Neuronal stem cell (in vitro differentiated cells): ENCODE measurements around the gene ORAI2.

ENCODE experiments used
- DNase-seq: peaks from one replicate; pipeline ENCODE4 v3.0.0-alpha.2; 2013; ENCODE audit warnings: low spot score
- H2AFZ ChIP-seq: one replicate; pipeline ENCODE4 v1.6.1; 2013; ENCODE audit warnings: mild to moderate bottlenecking, low read length, inconsistent platforms
- H2AK5ac ChIP-seq: 2 replicates; pipeline ENCODE4 v1.6.1; 2013; ENCODE audit warnings: low read depth, mild to moderate bottlenecking, inconsistent platforms, low read length, moderate library complexity, mixed read lengths
- H2BK120ac ChIP-seq: 2 replicates; pipeline ENCODE4 v1.6.1; 2013; ENCODE audit warnings: low read depth, mild to moderate bottlenecking, inconsistent platforms, low read length, moderate library complexity, mixed read lengths
- H2BK12ac ChIP-seq: one replicate; pipeline ENCODE4 v1.6.1; 2013; ENCODE audit warnings: low read length, inconsistent platforms
- H2BK15ac ChIP-seq: 2 replicates; pipeline ENCODE4 v1.6.1; 2013; ENCODE audit warnings: mild to moderate bottlenecking, low read length, inconsistent platforms, mixed read lengths
- H2BK5ac ChIP-seq: one replicate; pipeline ENCODE4 v1.6.1; 2013; ENCODE audit warnings: inconsistent platforms, mild to moderate bottlenecking, low read length, moderate library complexity
- H3K14ac ChIP-seq: one replicate; pipeline ENCODE4 v1.6.1; 2013; ENCODE audit warnings: low read length, inconsistent platforms
- H3K18ac ChIP-seq: 2 replicates; pipeline ENCODE4 v1.6.1; 2013; ENCODE audit warnings: low read length, inconsistent platforms
- H3K23ac ChIP-seq: 2 replicates; pipeline ENCODE4 v1.6.1; 2013; ENCODE audit warnings: low read depth, mild to moderate bottlenecking, mixed read lengths, low read length, inconsistent platforms; ENCODE audit not compliant: poor library complexity
- H3K27ac ChIP-seq: replicated peaks from 3 replicates; pipeline ENCODE4 v1.5.1; 2013; ENCODE audit warnings: low read length, inconsistent platforms
- H3K27me3 ChIP-seq, 3 experiments: 2 replicates each; pipeline ENCODE4 v1.6.1; 2013; ENCODE audit warnings: low read length in 3 of 3, mild to moderate bottlenecking in 2 of 3, inconsistent platforms in 1 of 3, low read depth in 1 of 3, mixed read lengths in 1 of 3, moderate library complexity in 1 of 3; ENCODE audit not compliant: control insufficient read depth in 3 of 3, insufficient read depth in 3 of 3
- H3K36me3 ChIP-seq, 2 donors: replicated peaks in 1 of 2; 2 replicates each; pipeline ENCODE4 v1.6.1; 2013; ENCODE audit warnings: low read length in 2 of 2; ENCODE audit not compliant: control insufficient read depth in 2 of 2, insufficient read depth in 2 of 2
- H3K4ac ChIP-seq: 2 replicates; pipeline ENCODE4 v1.6.1; 2013; ENCODE audit warnings: inconsistent platforms, mild to moderate bottlenecking, low read length, moderate library complexity
- H3K4me1 ChIP-seq, 2 donors: 1 replicate in 1 of 2; 2 replicates in 1 of 2; pipeline ENCODE4 v1.6.1; 2013; ENCODE audit warnings: low read length in 2 of 2, low read depth in 1 of 2; ENCODE audit not compliant: control insufficient read depth in 2 of 2, insufficient read depth in 1 of 2
- H3K4me2 ChIP-seq: one replicate; pipeline ENCODE4 v1.6.1; 2013; ENCODE audit warnings: mild to moderate bottlenecking, low read length, inconsistent platforms; ENCODE audit not compliant: insufficient read depth, poor library complexity, severe bottlenecking
- H3K4me3 ChIP-seq, 2 donors: 2 replicates each; pipeline ENCODE4 v1.5.1; 2013; ENCODE audit warnings: low read length in 2 of 2, mild to moderate bottlenecking in 2 of 2, inconsistent platforms in 1 of 2, moderate library complexity in 1 of 2
- H3K79me1 ChIP-seq: one replicate; pipeline ENCODE4 v1.6.1; 2013; ENCODE audit warnings: low read depth, mild to moderate bottlenecking, inconsistent platforms, low read length, moderate library complexity
- H3K9ac ChIP-seq: one replicate; pipeline ENCODE4 v1.6.1; 2013; ENCODE audit warnings: mild to moderate bottlenecking, low read depth, low read length, inconsistent platforms; ENCODE audit not compliant: poor library complexity
- H3K9me3 ChIP-seq, 2 donors: replicated peaks in 1 of 2; 2 replicates each; pipeline versions ENCODE3 to v1.6.1; 2013; ENCODE audit warnings: low read length in 2 of 2, mild to moderate bottlenecking in 2 of 2, inconsistent platforms in 1 of 2, low read depth in 1 of 2, mixed read lengths in 1 of 2, moderate library complexity in 1 of 2; ENCODE audit not compliant: control insufficient read depth in 2 of 2, insufficient read depth in 1 of 2
- H4K8ac ChIP-seq: one replicate; pipeline ENCODE4 v1.6.1; 2013; ENCODE audit warnings: low read depth, mild to moderate bottlenecking, inconsistent platforms, low read length, moderate library complexity
- H4K91ac ChIP-seq: one replicate; pipeline ENCODE4 v1.6.1; 2013; ENCODE audit warnings: low read length, low read depth, mild to moderate bottlenecking, inconsistent platforms; ENCODE audit not compliant: poor library complexity
- WGBS, 2 donors: extraction: QIAGEN DNeasy Blood & Tissue Kit; methylation state at CpG; one replicate each; pipeline ENCODE4 v1.1.7; 2013; ENCODE audit warnings: missing lambda C conversion rate in 2 of 2, mixed read lengths in 1 of 2; ENCODE audit not compliant: insufficient read length in 2 of 2, insufficient replicate concordance in 1 of 2; ENCODE audit errors: extremely low coverage in 2 of 2; 5-methylcytosine and 5-hydroxymethylcytosine counted together

The ORAI2 gene

DNA sequence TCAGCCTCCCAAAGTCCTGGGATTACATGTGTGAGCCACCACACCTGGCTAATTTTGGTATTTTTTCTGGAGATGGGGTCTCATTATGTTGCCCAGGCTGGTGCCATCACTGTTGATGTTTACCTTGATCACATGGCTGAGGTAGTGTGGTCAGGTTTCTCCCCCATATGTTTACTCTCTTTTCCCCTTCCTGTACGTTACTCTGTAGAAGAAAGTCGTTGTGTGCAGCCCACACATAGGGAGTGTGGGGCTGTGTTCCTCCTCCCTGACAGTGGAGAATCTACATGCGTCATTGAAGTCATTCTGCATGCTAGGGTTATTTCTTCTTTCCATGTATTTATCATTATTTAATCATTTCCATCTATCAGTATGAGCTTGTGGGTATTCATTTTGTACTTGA lies 16.3 kb upstream of the ORAI2 start:
- H3K23ac ChIP-seq, result no peak overlapping the region
- no peaks in the 10 kb centered on the region for H3K27me3 ChIP-seq
- H3K4me2 ChIP-seq, result no peak overlapping the region
- no peak overlapping the region for H2BK120ac ChIP-seq
- no peak overlapping the region for H3K4me3 ChIP-seq
- DNase-seq, result no peak
- peaks cover 7% of the 10 kb centered on the region for H3K79me1 ChIP-seq
- no peak overlapping the region for H3K9ac ChIP-seq
- H2BK12ac ChIP-seq, result no peak overlapping the region
- no peak overlapping the region for H2BK5ac ChIP-seq
- no peak overlapping the region for H2AFZ ChIP-seq
- WGBS, 2 donors, result no CpG with 5 or more reads among the region's 3 CpGs
- H4K8ac ChIP-seq, result no peak overlapping the region
- H2AK5ac ChIP-seq, result no peak overlapping the region
- no peaks in the 10 kb centered on the region for H3K4me1 ChIP-seq
- no peak overlapping the region for H2BK15ac ChIP-seq
- H3K27ac ChIP-seq, result no peak overlapping the region
- H4K91ac ChIP-seq, result no peak overlapping the region
- no peak overlapping the region for H3K14ac ChIP-seq
- H3K9me3 ChIP-seq, result no peaks in the 10 kb centered on the region
- H3K18ac ChIP-seq, result no peak overlapping the region
- no peak overlapping the region for H3K4ac ChIP-seq
- H3K36me3 ChIP-seq, result peaks cover 31 to 96% of the 10 kb centered on the region in 2 donors

DNA sequence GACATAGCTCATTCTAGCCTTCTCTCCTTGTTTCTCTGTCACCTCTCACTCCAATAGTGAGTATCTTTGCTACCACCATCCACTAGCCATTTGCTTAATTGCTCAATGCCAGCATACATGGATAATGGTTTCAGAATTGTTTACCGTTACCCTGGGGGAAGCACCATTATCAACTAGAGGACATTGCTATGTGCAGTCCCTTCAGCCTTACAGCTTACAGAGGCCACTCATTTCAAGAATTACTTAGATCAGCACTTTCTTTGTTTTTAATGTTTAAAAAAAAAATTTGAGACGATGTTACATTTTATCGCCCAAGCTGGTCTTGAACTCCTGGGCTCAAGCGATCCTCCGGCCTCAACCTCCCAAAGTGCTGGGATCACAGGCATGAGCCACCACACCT lies 14.8 kb upstream of the ORAI2 start:
- DNase-seq, result no peak
- Histone ChIP-seq H3K4ac (no peak overlapping the region), H2BK12ac (no peak overlapping the region), H3K4me2 (no peak overlapping the region), H2BK5ac (no peak overlapping the region), H3K18ac (no peak overlapping the region), H2BK15ac (no peak overlapping the region), H3K14ac (no peak overlapping the region), H3K9ac (no peak overlapping the region), H3K23ac (no peak overlapping the region), H4K91ac (no peak overlapping the region), H3K4me1 (no peaks in the 10 kb centered on the region), H3K79me1 (peaks cover 2% of the 10 kb centered on the region), H3K27ac (no peak overlapping the region), H2BK120ac (no peak overlapping the region), H3K4me3 (no peak overlapping the region), H4K8ac (no peak overlapping the region), H2AFZ (no peak overlapping the region), H3K9me3 (no peaks in the 10 kb centered on the region), H3K27me3 (no peaks in the 10 kb centered on the region), H2AK5ac (no peak overlapping the region), H3K36me3 (peaks cover 23 to 84% of the 10 kb centered on the region in 2 donors)
- no CpG with 5 or more reads among the region's 5 CpGs for WGBS, 2 donors

DNA sequence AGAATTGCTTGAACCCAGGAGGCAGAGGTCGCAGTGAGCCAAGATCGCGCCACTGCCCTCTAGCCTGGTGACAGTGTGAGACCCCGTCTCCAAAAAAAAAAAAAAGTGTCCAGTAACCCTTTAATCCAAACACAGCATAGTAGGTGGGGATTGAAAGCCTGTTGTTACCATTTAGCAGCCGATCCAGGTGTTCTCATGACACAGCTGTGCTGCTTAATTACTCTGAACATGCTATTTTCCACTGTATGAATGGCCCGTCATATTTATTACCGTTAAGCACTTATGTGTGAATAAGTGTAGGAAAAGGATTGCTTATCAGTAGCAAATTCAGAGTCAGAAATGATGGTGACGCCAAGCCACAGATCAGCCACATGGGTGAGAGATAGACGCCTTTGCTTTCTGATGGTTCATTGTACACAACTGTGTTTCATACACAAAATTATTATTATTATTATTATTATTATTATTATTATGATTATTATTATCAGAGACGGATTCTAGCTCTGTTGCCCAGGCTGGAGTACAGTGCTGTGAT lies 11.6 kb upstream of the ORAI2 start:
- H4K8ac ChIP-seq, result no peak overlapping the region
- no peak overlapping the region for H3K23ac ChIP-seq
- no peak overlapping the region for H3K4me3 ChIP-seq
- H3K36me3 ChIP-seq, result peaks cover 30 to 85% of the 10 kb centered on the region in 2 donors
- WGBS, 2 donors, result no CpG with 5 or more reads among the region's 10 CpGs
- no peak overlapping the region for H2BK12ac ChIP-seq
- no peaks in the 10 kb centered on the region for H3K27me3 ChIP-seq
- peaks cover 2% of the 10 kb centered on the region for H3K79me1 ChIP-seq
- no peak overlapping the region for H3K27ac ChIP-seq
- no peak overlapping the region for H3K14ac ChIP-seq
- H3K18ac ChIP-seq, result no peak overlapping the region
- no peak overlapping the region for H3K4me2 ChIP-seq
- H2AK5ac ChIP-seq, result no peak overlapping the region
- no peaks in the 10 kb centered on the region for H3K9me3 ChIP-seq
- no peak for DNase-seq
- H2AFZ ChIP-seq, result no peak overlapping the region
- no peak overlapping the region for H3K9ac ChIP-seq
- peaks cover 0 to 5% of the 10 kb centered on the region in 2 donors for H3K4me1 ChIP-seq
- H4K91ac ChIP-seq, result no peak overlapping the region
- no peak overlapping the region for H3K4ac ChIP-seq
- H2BK15ac ChIP-seq, result no peak overlapping the region
- H2BK5ac ChIP-seq, result no peak overlapping the region
- no peak overlapping the region for H2BK120ac ChIP-seq

DNA sequence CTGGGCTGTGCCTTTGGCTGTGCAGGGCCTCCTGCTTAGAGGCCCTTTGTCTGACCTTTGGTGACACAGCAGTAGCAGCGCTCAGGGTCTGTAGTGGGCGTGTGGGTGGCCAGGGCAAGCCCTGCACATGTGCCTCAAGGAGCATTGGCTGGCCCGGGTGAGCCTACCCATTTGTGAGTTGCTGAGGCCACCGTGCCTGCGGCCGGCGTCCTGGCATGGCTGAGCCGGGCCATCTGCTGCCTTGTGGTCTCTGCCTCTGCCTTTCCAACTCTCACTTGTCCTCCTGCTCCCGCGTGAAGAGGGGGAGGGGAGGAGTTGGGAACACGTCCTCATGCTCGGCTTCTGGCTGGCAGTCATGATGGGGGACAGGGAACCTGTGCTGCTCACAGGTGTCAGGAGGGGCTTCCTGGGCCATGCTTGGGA lies 9.2 kb upstream of the ORAI2 start:
- Histone ChIP-seq H3K4me3 (no peak overlapping the region), H3K4me2 (no peak overlapping the region), H3K4ac (no peak overlapping the region), H3K23ac (no peak overlapping the region), H3K14ac (no peak overlapping the region), H2AK5ac (no peak overlapping the region), H2BK120ac (no peak overlapping the region), H2BK12ac (no peak overlapping the region), H3K4me1 (peaks cover 0 to 5% of the 10 kb centered on the region in 2 donors), H3K9me3 (no peaks in the 10 kb centered on the region), H3K27me3 (no peaks in the 10 kb centered on the region), H3K27ac (no peak overlapping the region), H2BK15ac (no peak overlapping the region), H2AFZ (no peak overlapping the region), H3K36me3 (peaks cover 33 to 80% of the 10 kb centered on the region in 2 donors), H3K79me1 (peaks cover 4% of the 10 kb centered on the region), H4K91ac (no peak overlapping the region), H4K8ac (no peak overlapping the region), H3K18ac (no peak overlapping the region), H3K9ac (no peak overlapping the region), H2BK5ac (no peak overlapping the region)
- no peak for DNase-seq
- no CpG with 5 or more reads among the region's 12 CpGs for WGBS, 2 donors
